Lung (tissue), 12 donors: ENCODE measurements around the gene PILRB. TPM values are rescaled to one million over a fixed set of nuclear protein-coding genes. Genes with fewer than 3 reads are reported as not detected.

Experiments
- ATAC-seq: fragments of 200-7000 bp; cut with Tn5 transposase; one replicate; pipeline ENCODE4 v1.9.1; 2020; ENCODE audit warnings: moderate number of reproducible peaks; ENCODE audit not compliant: insufficient read depth, low FRiP score
- DNase-seq, 3 donors: peaks; one replicate each; pipeline ENCODE4 v3.0.0-alpha.2; 2013 to 2017
- H3K27ac ChIP-seq, 2 donors: one replicate each; pipeline ENCODE4 v1.5.1; 2013; ENCODE audit warnings: mild to moderate bottlenecking in 2 of 2, moderate library complexity in 2 of 2, control low read depth in 1 of 2, inconsistent platforms in 1 of 2, low read depth in 1 of 2, low read length in 1 of 2
- H3K27me3 ChIP-seq, 3 donors: one replicate each; pipeline ENCODE4 v1.5.1; 2013; ENCODE audit warnings: low read length in 2 of 3; ENCODE audit not compliant: control insufficient read depth in 3 of 3, insufficient read depth in 3 of 3
- H3K36me3 ChIP-seq, 4 donors: one replicate each; pipeline ENCODE4 v1.5.1; 2013; ENCODE audit warnings: low read length in 4 of 4, mild to moderate bottlenecking in 1 of 4, moderate library complexity in 1 of 4; ENCODE audit not compliant: control insufficient read depth in 4 of 4, insufficient read depth in 4 of 4
- H3K4me1 ChIP-seq, 5 donors: one replicate each; pipeline ENCODE4 v1.5.1; 2013; ENCODE audit warnings: low read length in 5 of 5, mild to moderate bottlenecking in 2 of 5, moderate library complexity in 1 of 5; ENCODE audit not compliant: control insufficient read depth in 5 of 5, insufficient read depth in 5 of 5
- H3K4me3 ChIP-seq: one replicate; pipeline ENCODE4 v1.5.1; 2013; ENCODE audit warnings: mild to moderate bottlenecking, control low read depth, moderate library complexity
- H3K9ac ChIP-seq, 2 donors: one replicate each; pipeline ENCODE4 v1.5.1; 2013; ENCODE audit warnings: low read length in 2 of 2, control low read depth in 1 of 2; ENCODE audit not compliant: insufficient read depth in 1 of 2
- H3K9me3 ChIP-seq, 4 donors: one replicate each; pipeline ENCODE4 v1.5.1; 2013; ENCODE audit warnings: low read length in 3 of 4, mild to moderate bottlenecking in 1 of 4, moderate library complexity in 1 of 4; ENCODE audit not compliant: control insufficient read depth in 4 of 4, insufficient read depth in 3 of 4
- WGBS, 2 donors: extraction: QIAGEN DNeasy Blood & Tissue Kit; methylation state at CpG; one replicate each; pipeline ENCODE4 v1.1.7; 2013; 5-methylcytosine and 5-hydroxymethylcytosine counted together
- polyA plus RNA-seq, 2 donors: library from polyadenylated mRNA; stranded (reverse); fragments of 200-250 nt; gene quantifications; one replicate each; pipeline ENCODE4 v1.2.1, GENCODE V29; 2013
- total RNA-seq, 2 donors: library from RNA; depleted of rRNA in 1 of 2; stranded (reverse); fragments of >200 nt in 1 of 2; gene quantifications; one replicate each; pipeline ENCODE4 v1.2.1, GENCODE V29; 2014 to 2021
- TF ChIP-seq, protein P1 (sequence below): IDR thresholded peaks from 2 replicates; pipeline ENCODE4 v1.5.1; 2012; ENCODE audit warnings: mild to moderate bottlenecking; ENCODE audit errors: control extremely low read depth, extremely low read depth
- donor health status: control.
- donor health status: control.
- donor health status: Bipolar disorder and iron deficiency.
- donor health status: healthy.
- donor health status: DM: yes; HTN: yes; CAD: no.

PILRB gene
- total and polyA plus RNA-seq, 4 donors = 22.0 to 50.1 (median 31.2) TPM

DNA sequence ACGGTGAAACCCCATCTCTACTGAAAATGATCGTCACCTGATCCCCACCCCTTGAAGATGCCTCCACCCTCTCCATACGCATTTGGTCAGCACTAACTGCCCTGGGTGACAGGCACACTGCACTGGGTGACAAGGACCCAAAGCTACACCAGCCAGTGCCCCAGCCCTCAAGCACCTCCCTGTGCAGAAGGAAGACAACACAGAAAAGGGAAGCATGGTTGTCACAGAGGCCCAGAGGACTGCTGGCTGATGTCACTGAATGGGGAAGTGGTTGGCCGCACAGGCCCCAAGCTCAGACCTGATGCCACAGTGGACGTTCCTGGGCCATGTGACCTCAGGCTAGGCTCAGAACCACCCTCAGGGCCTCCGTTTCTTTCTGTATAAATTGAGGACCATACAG is 11.2 kb downstream of the PILRB start:
- no peaks in the 10 kb centered on the region for H3K27me3 ChIP-seq
- H3K36me3 ChIP-seq = peaks cover 0 to 7% (median 4%) of the 10 kb centered on the region in 4 donors
- no peak overlapping the region for H3K4me3 ChIP-seq
- H3K9ac ChIP-seq = no peak overlapping the region
- H3K27ac ChIP-seq = peak overlapping the region in 1 of 2 donors; percentile 55
- 29 to 60% methylated on average over 6 of the region's 6 CpGs for WGBS, 2 donors
- peaks cover 0 to 6% (median 0%) of the 10 kb centered on the region in 5 donors for H3K4me1 ChIP-seq
- peaks cover 0 to 2% (median 0%) of the 10 kb centered on the region in 4 donors for H3K9me3 ChIP-seq
- TF ChIP-seq, protein P1, sequence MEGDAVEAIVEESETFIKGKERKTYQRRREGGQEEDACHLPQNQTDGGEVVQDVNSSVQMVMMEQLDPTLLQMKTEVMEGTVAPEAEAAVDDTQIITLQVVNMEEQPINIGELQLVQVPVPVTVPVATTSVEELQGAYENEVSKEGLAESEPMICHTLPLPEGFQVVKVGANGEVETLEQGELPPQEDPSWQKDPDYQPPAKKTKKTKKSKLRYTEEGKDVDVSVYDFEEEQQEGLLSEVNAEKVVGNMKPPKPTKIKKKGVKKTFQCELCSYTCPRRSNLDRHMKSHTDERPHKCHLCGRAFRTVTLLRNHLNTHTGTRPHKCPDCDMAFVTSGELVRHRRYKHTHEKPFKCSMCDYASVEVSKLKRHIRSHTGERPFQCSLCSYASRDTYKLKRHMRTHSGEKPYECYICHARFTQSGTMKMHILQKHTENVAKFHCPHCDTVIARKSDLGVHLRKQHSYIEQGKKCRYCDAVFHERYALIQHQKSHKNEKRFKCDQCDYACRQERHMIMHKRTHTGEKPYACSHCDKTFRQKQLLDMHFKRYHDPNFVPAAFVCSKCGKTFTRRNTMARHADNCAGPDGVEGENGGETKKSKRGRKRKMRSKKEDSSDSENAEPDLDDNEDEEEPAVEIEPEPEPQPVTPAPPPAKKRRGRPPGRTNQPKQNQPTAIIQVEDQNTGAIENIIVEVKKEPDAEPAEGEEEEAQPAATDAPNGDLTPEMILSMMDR = no peak
- DNase-seq (peak in 1 of 3 donors; percentile 26), ATAC-seq (peak; percentile 79)

DNA sequence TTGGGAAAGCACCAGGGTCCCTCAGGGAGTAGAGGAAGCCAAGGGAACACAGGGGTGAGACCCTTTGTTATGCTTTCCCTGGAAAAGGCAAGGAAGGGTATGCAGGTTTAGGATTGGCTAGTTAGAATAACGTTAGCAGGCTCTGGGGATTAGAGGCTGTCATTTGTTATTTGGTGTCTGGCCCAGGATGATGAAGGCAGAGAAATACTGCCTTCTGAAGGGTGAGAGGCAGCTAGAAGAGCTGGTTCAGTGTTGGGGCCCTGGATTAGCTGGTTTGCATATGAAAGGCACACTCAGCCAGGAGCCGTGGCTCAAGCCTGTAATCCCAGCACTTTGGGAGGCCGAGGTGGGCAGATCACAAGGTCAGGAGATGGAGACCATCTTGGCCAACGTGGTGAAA is 12.4 kb downstream of the PILRB start:
- TF ChIP-seq, protein P1 = no peak
- no peak for ATAC-seq
- H3K27me3 ChIP-seq = no peaks in the 10 kb centered on the region
- peaks cover 0 to 7% (median 0%) of the 10 kb centered on the region in 4 donors for H3K36me3 ChIP-seq
- no peak overlapping the region for H3K9ac ChIP-seq
- peaks cover 0 to 8% (median 0%) of the 10 kb centered on the region in 5 donors for H3K4me1 ChIP-seq
- no peak for DNase-seq
- no peak overlapping the region for H3K4me3 ChIP-seq
- 51 to 70% methylated on average over 4 of the region's 4 CpGs for WGBS, 2 donors
- peaks cover 0 to 2% (median 0%) of the 10 kb centered on the region in 4 donors for H3K9me3 ChIP-seq
- peak overlapping the region in 1 of 2 donors; percentile 27 for H3K27ac ChIP-seq

DNA sequence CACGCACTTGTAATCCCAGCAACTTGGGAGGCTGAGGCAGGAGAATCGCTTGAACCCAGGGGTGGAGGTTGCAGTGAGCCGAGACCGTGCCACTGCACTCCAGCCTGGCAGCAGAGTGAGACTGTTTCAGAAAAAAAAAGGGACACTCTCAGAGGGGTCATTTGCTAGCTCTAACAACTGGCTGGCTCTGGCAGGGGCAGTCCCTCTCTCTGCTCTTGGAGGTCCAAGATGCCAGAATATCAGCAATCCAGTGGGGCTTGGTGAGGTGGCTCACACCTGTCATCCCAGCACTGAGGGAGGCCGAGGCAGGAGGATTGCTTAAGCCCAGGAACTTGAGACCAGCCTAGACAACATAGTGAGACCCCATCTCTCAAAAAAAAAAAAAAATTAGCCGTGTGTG is 12.8 kb downstream of the PILRB start:
- TF ChIP-seq, protein P1 = no peak
- peaks cover 0 to 8% (median 0%) of the 10 kb centered on the region in 5 donors for H3K4me1 ChIP-seq
- H3K27me3 ChIP-seq = no peaks in the 10 kb centered on the region
- peaks cover 0 to 7% (median 0%) of the 10 kb centered on the region in 4 donors for H3K36me3 ChIP-seq
- DNase-seq (no peak), ATAC-seq (no peak)
- no peak overlapping the region for H3K27ac ChIP-seq
- H3K9ac ChIP-seq = no peak overlapping the region
- no peak overlapping the region for H3K4me3 ChIP-seq
- peaks cover 0 to 2% (median 0%) of the 10 kb centered on the region in 4 donors for H3K9me3 ChIP-seq
- WGBS, 2 donors = 77 to 90% methylated on average over 6 of the region's 6 CpGs
